ENCODE results near the gene NCOA7.
"Not testable (repeated sequence)": the region's sequence is repeated elsewhere in the genome, so short reads cannot be mapped to it uniquely, and the experiment has no call there.

NCOA7 gene

DNA sequence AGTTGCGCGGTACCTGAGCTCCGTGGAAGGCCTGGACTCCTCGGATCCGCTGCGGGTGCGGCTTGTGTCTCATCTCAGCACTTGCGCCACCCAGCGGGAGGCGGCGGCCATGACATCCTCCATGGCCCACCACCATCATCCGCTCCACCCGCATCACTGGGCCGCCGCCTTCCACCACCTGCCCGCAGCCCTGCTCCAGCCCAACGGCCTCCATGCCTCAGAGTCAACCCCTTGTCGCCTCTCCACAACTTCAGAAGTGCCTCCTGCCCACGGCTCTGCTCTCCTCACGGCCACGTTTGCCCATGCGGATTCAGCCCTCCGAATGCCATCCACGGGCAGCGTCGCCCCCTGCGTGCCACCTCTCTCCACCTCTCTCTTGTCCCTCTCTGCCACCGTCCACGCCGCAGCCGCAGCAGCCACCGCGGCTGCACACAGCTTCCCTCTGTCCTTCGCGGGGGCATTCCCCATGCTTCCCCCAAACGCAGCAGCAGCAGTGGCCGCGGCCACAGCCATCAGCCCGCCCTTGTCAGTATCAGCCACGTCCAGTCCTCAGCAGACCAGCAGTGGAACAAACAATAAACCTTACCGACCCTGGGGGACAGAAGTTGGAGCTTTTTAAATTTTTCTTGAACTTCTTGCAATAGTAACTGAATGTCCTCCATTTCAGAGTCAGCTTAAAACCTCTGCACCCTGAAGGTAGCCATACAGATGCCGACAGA lies 31.4 kb upstream of the NCOA7 start:
- Histone ChIP-seq H3K4me3 (ENCODE audit: low read depth, low read length) (0 out of 2 replicates have a peak overlapping the region, but pooled peaks have one; percentile 5), H3K9ac (ENCODE audit: low read length) (no peak overlapping the region), H3K27ac (ENCODE audit: low read depth, low read length) (no peak overlapping the region), H3K27me3 (ENCODE audit: control insufficient read depth, insufficient read depth, low read length) (no peaks in the 10 kb centered on the region), H3K36me3 (ENCODE audit: control insufficient read depth, insufficient read depth, low read length) (peaks cover 58% of the 10 kb centered on the region), H3K4me1 (ENCODE audit: control insufficient read depth, insufficient read depth, low read length) (peaks cover 15% of the 10 kb centered on the region), H3K9me3 (ENCODE audit: control insufficient read depth, insufficient read depth, low read depth, low read length) (no peaks in the 10 kb centered on the region)

DNA sequence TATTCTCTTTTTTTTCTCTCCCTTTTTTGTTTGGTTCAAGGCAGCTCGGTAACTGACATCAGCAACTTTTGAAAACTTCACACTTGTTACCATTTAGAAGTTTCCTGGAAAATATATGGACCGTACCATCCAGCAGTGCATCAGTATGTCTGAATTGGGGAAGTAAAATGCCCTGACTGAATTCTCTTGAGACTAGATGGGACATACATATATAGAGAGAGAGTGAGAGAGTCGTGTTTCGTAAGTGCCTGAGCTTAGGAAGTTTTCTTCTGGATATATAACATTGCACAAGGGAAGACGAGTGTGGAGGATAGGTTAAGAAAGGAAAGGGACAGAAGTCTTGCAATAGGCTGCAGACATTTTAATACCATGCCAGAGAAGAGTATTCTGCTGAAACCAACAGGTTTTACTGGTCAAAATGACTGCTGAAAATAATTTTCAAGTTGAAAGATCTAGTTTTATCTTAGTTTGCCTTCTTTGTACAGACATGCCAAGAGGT lies 30.8 kb upstream of the NCOA7 start:
- Histone ChIP-seq H3K27ac (ENCODE audit: low read depth, low read length) (no peak overlapping the region), H3K36me3 (ENCODE audit: control insufficient read depth, insufficient read depth, low read length) (peaks cover 52% of the 10 kb centered on the region), H3K9ac (ENCODE audit: low read length) (no peak overlapping the region), H3K27me3 (ENCODE audit: control insufficient read depth, insufficient read depth, low read length) (no peaks in the 10 kb centered on the region), H3K9me3 (ENCODE audit: control insufficient read depth, insufficient read depth, low read depth, low read length) (no peaks in the 10 kb centered on the region), H3K4me3 (ENCODE audit: low read depth, low read length) (no peak overlapping the region), H3K4me1 (ENCODE audit: control insufficient read depth, insufficient read depth, low read length) (peaks cover 9% of the 10 kb centered on the region)

DNA sequence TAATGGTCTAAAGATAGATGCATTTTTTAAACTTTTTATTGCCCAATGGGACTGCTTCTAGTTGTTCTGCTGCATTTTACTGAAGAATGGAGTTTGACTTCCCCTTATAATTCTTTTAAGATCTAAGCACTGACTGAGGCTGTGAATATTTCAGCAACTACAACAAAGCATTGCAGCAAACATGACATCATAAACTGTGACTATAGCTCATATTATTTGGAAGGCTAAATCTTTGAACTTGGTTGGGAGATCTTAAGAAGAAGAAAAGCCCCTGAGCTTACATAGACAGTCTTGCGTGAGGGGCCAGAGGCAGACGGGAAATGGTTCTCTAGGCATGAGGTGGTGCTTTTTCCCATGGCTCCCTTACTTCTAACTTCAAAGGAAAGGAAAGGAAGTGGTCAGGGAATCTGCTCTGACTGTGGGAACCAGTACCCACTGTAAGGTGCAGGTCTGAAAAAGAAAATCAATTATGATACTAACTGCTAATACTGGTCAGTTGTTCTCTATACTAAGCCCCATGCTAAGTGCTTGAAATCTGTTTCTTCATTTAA lies 26.6 kb upstream of the NCOA7 start:
- H3K4me1 ChIP-seq (ENCODE audit: control insufficient read depth, insufficient read depth, low read length): peaks cover 2% of the 10 kb centered on the region; the same call in 1 of the 2 replicates
- no peaks in the 10 kb centered on the region for H3K9me3 ChIP-seq (ENCODE audit: control insufficient read depth, insufficient read depth, low read depth, low read length)
- no peaks in the 10 kb centered on the region for H3K27me3 ChIP-seq (ENCODE audit: control insufficient read depth, insufficient read depth, low read length)
- no peak overlapping the region for H3K9ac ChIP-seq (ENCODE audit: low read length)
- no peak overlapping the region for H3K27ac ChIP-seq (ENCODE audit: low read depth, low read length)
- no peak overlapping the region for H3K4me3 ChIP-seq (ENCODE audit: low read depth, low read length)
- H3K36me3 ChIP-seq (ENCODE audit: control insufficient read depth, insufficient read depth, low read length): peaks cover 21% of the 10 kb centered on the region

DNA sequence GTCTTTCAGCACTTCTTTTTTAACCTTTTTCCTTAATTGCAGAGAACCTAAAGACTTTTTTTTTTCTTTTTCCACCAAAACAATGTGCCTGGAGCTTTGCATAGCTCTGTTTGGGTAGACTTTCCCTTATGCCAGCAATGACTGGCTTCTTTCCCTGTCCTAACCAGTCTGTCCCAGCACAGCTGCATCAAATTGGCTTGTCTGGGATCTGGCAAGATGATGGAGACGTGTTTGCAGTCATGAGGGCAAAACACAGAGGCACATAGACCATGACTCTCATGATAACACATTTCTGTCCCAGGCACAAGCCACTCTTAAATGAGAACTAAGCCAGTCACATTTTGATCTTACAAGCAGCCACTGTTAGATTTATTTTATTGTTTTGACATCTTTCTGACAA lies 24.8 kb upstream of the NCOA7 start:
- no peak overlapping the region for H3K27ac ChIP-seq (ENCODE audit: low read depth, low read length)
- no peak overlapping the region for H3K9ac ChIP-seq (ENCODE audit: low read length)
- no peak overlapping the region for H3K4me3 ChIP-seq (ENCODE audit: low read depth, low read length)
- no peaks in the 10 kb centered on the region for H3K27me3 ChIP-seq (ENCODE audit: control insufficient read depth, insufficient read depth, low read length)
- no peaks in the 10 kb centered on the region for H3K4me1 ChIP-seq (ENCODE audit: control insufficient read depth, insufficient read depth, low read length)
- no peaks in the 10 kb centered on the region for H3K9me3 ChIP-seq (ENCODE audit: control insufficient read depth, insufficient read depth, low read depth, low read length)
- peaks cover 4% of the 10 kb centered on the region; the same call in 1 of the 2 replicates for H3K36me3 ChIP-seq (ENCODE audit: control insufficient read depth, insufficient read depth, low read length)

DNA sequence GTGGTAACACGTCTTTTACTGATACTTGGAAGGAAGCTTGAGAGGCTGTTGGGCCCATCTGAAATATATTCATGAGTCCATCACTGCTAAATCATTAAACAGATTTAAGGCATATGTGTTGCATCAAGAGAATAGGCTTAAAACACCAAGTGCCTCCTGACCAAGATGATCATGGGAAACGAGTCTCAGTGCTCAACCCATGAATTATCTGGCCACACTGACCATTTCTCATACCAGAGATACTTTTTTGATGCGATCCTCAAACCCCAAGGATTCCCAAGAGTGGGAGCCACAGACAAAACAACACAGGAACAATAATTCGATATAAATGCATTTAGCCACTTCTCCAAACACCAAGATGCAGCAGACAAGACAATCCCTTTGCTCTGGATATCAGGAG lies 24.1 kb upstream of the NCOA7 start:
- Histone ChIP-seq H3K36me3 (ENCODE audit: control insufficient read depth, insufficient read depth, low read length) (no peaks in the 10 kb centered on the region), H3K9me3 (ENCODE audit: control insufficient read depth, insufficient read depth, low read depth, low read length) (no peaks in the 10 kb centered on the region), H3K4me3 (ENCODE audit: low read depth, low read length) (no peak overlapping the region), H3K4me1 (ENCODE audit: control insufficient read depth, insufficient read depth, low read length) (no peaks in the 10 kb centered on the region), H3K9ac (ENCODE audit: low read length) (no peak overlapping the region), H3K27me3 (ENCODE audit: control insufficient read depth, insufficient read depth, low read length) (no peaks in the 10 kb centered on the region), H3K27ac (ENCODE audit: low read depth, low read length) (no peak overlapping the region)

DNA sequence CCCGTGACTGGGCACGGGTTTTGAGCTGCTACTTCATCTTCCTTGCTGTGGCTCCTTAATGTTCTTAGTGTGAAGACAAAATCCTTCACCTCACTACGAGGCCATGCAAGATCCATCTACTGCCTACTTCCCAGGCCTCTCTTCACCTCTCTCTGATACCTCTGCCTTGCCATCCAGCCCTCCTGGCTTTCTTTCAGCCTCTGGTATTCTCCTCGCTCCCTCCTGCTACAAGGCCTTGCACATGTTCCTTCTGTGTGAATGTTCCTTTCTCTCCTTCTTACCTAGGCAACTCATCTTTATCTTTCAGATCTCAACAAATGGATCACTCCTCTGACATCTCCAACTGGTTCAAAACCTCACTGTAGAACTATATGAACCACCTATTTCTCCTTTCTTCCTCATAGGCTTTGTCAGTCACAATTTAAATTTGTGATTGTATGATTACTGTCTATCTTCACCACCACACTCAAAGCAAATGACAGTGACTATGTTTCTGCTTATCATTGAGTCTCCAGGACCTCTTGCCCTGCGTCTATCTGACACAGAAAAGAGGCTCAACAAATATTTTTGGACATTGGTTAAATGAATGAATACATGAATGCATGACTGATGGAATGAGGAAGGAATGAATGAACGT lies 21.5 kb upstream of the NCOA7 start:
- Histone ChIP-seq H3K9ac (ENCODE audit: low read length) (no peak overlapping the region), H3K9me3 (ENCODE audit: control insufficient read depth, insufficient read depth, low read depth, low read length) (no peaks in the 10 kb centered on the region), H3K27me3 (ENCODE audit: control insufficient read depth, insufficient read depth, low read length) (no peaks in the 10 kb centered on the region), H3K27ac (ENCODE audit: low read depth, low read length) (no peak overlapping the region), H3K4me1 (ENCODE audit: control insufficient read depth, insufficient read depth, low read length) (no peaks in the 10 kb centered on the region), H3K36me3 (ENCODE audit: control insufficient read depth, insufficient read depth, low read length) (no peaks in the 10 kb centered on the region), H3K4me3 (ENCODE audit: low read depth, low read length) (no peak overlapping the region)

DNA sequence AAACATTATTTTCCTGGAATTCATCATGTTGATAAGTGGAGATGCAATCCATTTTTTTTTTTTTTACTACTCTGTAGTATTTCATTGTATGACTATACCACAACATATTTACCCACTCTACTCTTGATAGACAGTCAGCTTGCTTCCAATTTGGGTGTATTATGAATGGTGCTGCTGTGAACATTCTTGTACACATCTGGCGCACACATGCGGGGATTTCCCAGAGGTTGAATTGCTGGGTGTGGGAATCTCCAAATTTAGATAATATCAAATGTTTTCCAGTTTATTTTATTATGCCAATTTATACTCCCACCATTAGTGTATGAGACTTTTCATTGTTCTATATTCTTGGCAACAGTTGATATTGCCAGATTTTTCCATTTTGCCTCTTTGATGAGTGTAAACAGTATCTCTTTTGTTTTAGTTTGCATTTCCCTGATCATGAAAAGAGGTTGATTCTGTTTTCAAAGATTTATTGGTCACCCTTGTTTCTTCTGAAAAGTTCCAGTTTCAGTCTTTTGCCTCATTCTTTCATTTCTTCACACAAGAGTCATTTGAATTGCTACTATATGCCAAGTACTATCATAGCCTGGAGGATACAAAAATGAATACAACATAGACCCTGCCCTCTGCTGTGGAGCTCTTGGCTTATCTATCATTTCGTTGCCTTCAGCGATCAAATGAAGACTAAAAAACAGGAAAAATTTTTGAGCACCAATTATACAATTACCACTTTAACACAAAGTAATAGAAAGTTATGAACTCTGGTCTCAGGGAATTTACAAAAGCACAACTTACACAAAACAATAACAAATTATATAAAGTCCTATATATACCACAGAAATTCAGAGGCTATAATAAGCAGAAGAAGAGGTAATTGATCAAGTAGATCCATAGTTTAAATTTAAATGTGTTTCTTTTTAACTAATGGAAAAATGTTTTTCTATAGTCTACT lies 17.1 kb upstream of the NCOA7 start:
- H3K9me3 ChIP-seq (ENCODE audit: control insufficient read depth, insufficient read depth, low read depth, low read length): no peaks in the 10 kb centered on the region
- no peak overlapping the region for H3K27ac ChIP-seq (ENCODE audit: low read depth, low read length)
- H3K36me3 ChIP-seq (ENCODE audit: control insufficient read depth, insufficient read depth, low read length): no peaks in the 10 kb centered on the region
- H3K27me3 ChIP-seq (ENCODE audit: control insufficient read depth, insufficient read depth, low read length): no peaks in the 10 kb centered on the region
- H3K9ac ChIP-seq (ENCODE audit: low read length): no peak overlapping the region
- peaks cover 9% of the 10 kb centered on the region; the same call in 1 of the 2 replicates for H3K4me1 ChIP-seq (ENCODE audit: control insufficient read depth, insufficient read depth, low read length)
- H3K4me3 ChIP-seq (ENCODE audit: low read depth, low read length): no peak overlapping the region

DNA sequence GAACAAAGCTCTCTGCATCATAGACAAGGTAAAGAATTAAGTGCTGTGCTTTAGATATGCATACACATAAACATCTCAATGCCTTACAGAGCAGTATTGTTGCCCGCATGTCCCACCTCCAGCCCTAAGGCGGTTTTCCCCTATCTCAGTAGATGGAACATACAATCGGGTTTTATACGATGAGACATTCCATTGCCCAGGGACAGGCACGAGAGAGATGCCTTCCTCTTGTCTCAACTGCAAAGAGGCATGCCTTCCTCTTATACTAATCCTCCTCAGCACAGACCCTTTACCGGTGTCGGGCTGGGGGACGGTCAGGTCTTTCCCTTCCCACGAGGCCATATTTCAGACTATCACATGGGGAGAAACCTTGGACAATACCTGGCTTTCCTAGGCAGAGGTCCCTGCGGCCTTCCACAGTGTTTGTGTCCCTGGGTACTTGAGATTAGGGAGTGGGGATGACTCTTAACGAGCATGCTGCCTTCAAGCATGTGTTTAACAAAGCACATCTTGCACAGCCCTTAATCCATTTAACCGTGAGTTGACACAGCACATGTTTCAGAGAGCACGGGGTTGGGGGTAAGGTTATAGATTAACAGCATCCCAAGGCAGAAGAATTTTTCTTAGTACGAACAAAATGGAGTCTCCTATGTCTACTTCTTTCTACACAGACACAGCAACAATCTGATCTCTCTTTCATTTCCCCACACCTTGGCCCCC lies 14.5 kb upstream of the NCOA7 start:
- H3K9me3 ChIP-seq (ENCODE audit: control insufficient read depth, insufficient read depth, low read depth, low read length); H3K4me1 ChIP-seq (ENCODE audit: control insufficient read depth, insufficient read depth, low read length); H3K27ac ChIP-seq (ENCODE audit: low read depth, low read length); H3K4me3 ChIP-seq (ENCODE audit: low read depth, low read length); H3K9ac ChIP-seq (ENCODE audit: low read length); H3K36me3 ChIP-seq (ENCODE audit: control insufficient read depth, insufficient read depth, low read length); H3K27me3 ChIP-seq (ENCODE audit: control insufficient read depth, insufficient read depth, low read length): not testable (repeated sequence)

DNA sequence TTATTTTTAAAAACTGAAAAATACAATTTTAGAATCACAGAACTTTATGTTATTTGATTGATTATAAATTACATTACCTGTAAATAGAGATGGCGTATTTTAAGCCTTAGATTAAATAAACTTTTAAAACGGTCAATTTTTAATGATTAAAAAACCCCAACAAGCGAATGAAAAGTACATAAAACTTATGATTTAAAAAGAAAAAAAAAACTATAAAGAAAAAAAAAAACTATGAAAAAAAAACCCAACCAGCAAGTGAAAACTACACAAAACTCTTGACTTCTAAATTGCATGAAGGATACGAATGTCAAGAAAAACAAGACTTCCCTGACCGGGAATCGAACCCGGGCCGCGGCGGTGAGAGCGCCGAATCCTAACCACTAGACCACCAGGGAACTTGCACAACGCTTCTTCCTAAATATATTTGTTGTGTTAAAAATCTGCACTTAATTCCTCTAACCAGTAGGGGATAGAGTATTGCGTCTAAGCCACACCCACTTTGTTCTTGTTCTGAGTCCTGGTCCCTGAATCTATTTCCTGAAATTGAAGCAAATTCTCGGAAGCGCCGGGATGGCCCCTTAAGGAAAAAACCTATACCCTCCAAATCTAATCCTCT lies 10.7 kb upstream of the NCOA7 start:
- Histone ChIP-seq H3K9me3 (ENCODE audit: control insufficient read depth, insufficient read depth, low read depth, low read length) (peaks cover 7% of the 10 kb centered on the region), H3K36me3 (ENCODE audit: control insufficient read depth, insufficient read depth, low read length) (no peaks in the 10 kb centered on the region), H3K4me1 (ENCODE audit: control insufficient read depth, insufficient read depth, low read length) (peaks cover 7% of the 10 kb centered on the region; the same call in 1 of the 2 replicates), H3K27me3 (ENCODE audit: control insufficient read depth, insufficient read depth, low read length) (no peaks in the 10 kb centered on the region), H3K4me3 (ENCODE audit: low read depth, low read length) (peak overlapping the region; percentile 86), H3K27ac (ENCODE audit: low read depth, low read length) (peak overlapping the region; percentile 38), H3K9ac (ENCODE audit: low read length) (peak overlapping the region; percentile 85)
